ENCODE results near the gene PRR14L. TPM values are rescaled to one million over a fixed set of nuclear protein-coding genes. Genes with fewer than 3 reads are reported as not detected.

PRR14L gene
- total and polyA plus RNA-seq, 2 donors (not counting 3 experiments of a cell fraction or from before 2014, with no cell fraction given), result 13.1 to 53.8 TPM

GRCh38 chr22:31683181-31684105, 66.5 kb downstream of the PRR14L start:
- no peak for TF ChIP-seq MYC (IDR thresholded peaks at IDR 0.05; ENCODE audit: low read depth, low read length)
- no peak for TF ChIP-seq GATA2 (IDR thresholded peaks at IDR 0.05; ENCODE audit: insufficient read depth, insufficient read length, low read depth, low read length)
- no peak for TF ChIP-seq EZH2 (IDR thresholded peaks at IDR 0.05; ENCODE audit: borderline replicate concordance, low read depth, low read length, severe bottlenecking)
- TF ChIP-seq JUN (IDR thresholded peaks at IDR 0.05; ENCODE audit: borderline replicate concordance, insufficient read depth, insufficient read length, low read depth), result no peak
- no peak overlapping the region for H2AFZ ChIP-seq (ENCODE audit: low read depth, low read length)
- H3K9me3 ChIP-seq (replicated peaks; ENCODE audit: control insufficient read depth, insufficient read depth, low read length), result no peaks in the 10 kb centered on the region
- dilution Hi-C loops (cut with MboI; ENCODE audit: extremely low pct_ligation_motif_present, low sequenced_read_pairs) (no loop called here), intact Hi-C loops (cut with micrococcal nuclease) (no loop called here)
- FAIRE-seq (no peak), DNase-seq (ENCODE audit: low read depth, low spot score) (no peak)
- H3K27ac ChIP-seq (ENCODE audit: insufficient read depth, low read depth, low read length), result no peak overlapping the region
- H3K9ac ChIP-seq (replicated peaks; ENCODE audit: extremely low read depth, insufficient read depth, low read length), result no peak overlapping the region
- no peak overlapping the region for H3K4me2 ChIP-seq (ENCODE audit: insufficient read depth, low read length)
- H3K79me2 ChIP-seq (ENCODE audit: control insufficient read depth, insufficient read depth, low read length), result no peaks in the 10 kb centered on the region
- peaks cover 4 to 15% of the 10 kb centered on the region in 2 experiments for H3K36me3 ChIP-seq (ENCODE audit: control insufficient read depth in 2 of 2, extremely low read depth in 1 of 2, insufficient read depth in 2 of 2, low read length in 2 of 2)
- no peaks in the 10 kb centered on the region for H4K20me1 ChIP-seq (replicated peaks; ENCODE audit: control insufficient read depth, extremely low read depth, insufficient read depth, low read length)
- ChIA-PET POLR2A (no interaction called here), CTCF (interaction anchor here (1.0 to 4.2 kb wide), 2 partner anchors 15 to 18 kb away, joined by 3 to 20 read pairs; no protein-coding TSS in a partner anchor)
- H3K9me1 ChIP-seq (replicated peaks; ENCODE audit: control insufficient read depth, extremely low read depth, insufficient read depth, low read length), result no peaks in the 10 kb centered on the region
- no peaks in the 10 kb centered on the region for H3K27me3 ChIP-seq (ENCODE audit: control insufficient read depth in 2 of 2, insufficient read depth in 2 of 2, low read length in 2 of 2)
- H3K4me1 ChIP-seq (ENCODE audit: control insufficient read depth, extremely low read depth, insufficient read depth, low read length), result no peaks in the 10 kb centered on the region
- no TSS peak for BruUV-seq (replicated peaks)
- H3K4me3 ChIP-seq (replicated peaks in 1 of 3; ENCODE audit: insufficient read depth in 1 of 3, low read depth in 1 of 3, low read length in 3 of 3), result no peak overlapping the region

GRCh38 chr22:31682751-31683150, 67.2 kb downstream of the PRR14L start:
- intact Hi-C loops (cut with micrococcal nuclease) (no loop called here), dilution Hi-C loops (cut with MboI; ENCODE audit: extremely low pct_ligation_motif_present, low sequenced_read_pairs) (no loop called here)
- FAIRE-seq (no peak), DNase-seq (ENCODE audit: low read depth, low spot score) (no peak)
- H3K36me3 ChIP-seq (ENCODE audit: control insufficient read depth in 2 of 2, extremely low read depth in 1 of 2, insufficient read depth in 2 of 2, low read length in 2 of 2), result peaks cover 4 to 15% of the 10 kb centered on the region in 2 experiments
- BruUV-seq (replicated peaks), result no TSS peak
- H3K9me1 ChIP-seq (replicated peaks; ENCODE audit: control insufficient read depth, extremely low read depth, insufficient read depth, low read length), result no peaks in the 10 kb centered on the region
- no peak overlapping the region for H3K9ac ChIP-seq (replicated peaks; ENCODE audit: extremely low read depth, insufficient read depth, low read length)
- H3K79me2 ChIP-seq (ENCODE audit: control insufficient read depth, insufficient read depth, low read length), result no peaks in the 10 kb centered on the region
- no peak overlapping the region for H3K4me3 ChIP-seq (replicated peaks in 1 of 3; ENCODE audit: insufficient read depth in 1 of 3, low read depth in 1 of 3, low read length in 3 of 3)
- no peaks in the 10 kb centered on the region for H3K27me3 ChIP-seq (ENCODE audit: control insufficient read depth in 2 of 2, insufficient read depth in 2 of 2, low read length in 2 of 2)
- no peaks in the 10 kb centered on the region for H3K4me1 ChIP-seq (ENCODE audit: control insufficient read depth, extremely low read depth, insufficient read depth, low read length)
- ChIA-PET CTCF (interaction anchor here (1.0 to 4.2 kb wide), 2 partner anchors 15 to 17 kb away, joined by 3 to 20 read pairs; no protein-coding TSS in a partner anchor), POLR2A (no interaction called here)
- H3K9me3 ChIP-seq (replicated peaks; ENCODE audit: control insufficient read depth, insufficient read depth, low read length), result no peaks in the 10 kb centered on the region
- TF ChIP-seq EZH2 (IDR thresholded peaks at IDR 0.05; ENCODE audit: borderline replicate concordance, low read depth, low read length, severe bottlenecking) (no peak), MAX (IDR thresholded peaks at IDR 0.05; ENCODE audit: insufficient read depth, insufficient read length) (no peak), GATA2 (IDR thresholded peaks at IDR 0.05; ENCODE audit: insufficient read depth, insufficient read length, low read depth, low read length) (no peak), MYC (IDR thresholded peaks at IDR 0.05; ENCODE audit: low read depth, low read length) (no peak), POLR2AphosphoS5 (IDR thresholded peaks at IDR 0.05; ENCODE audit: insufficient read depth, low read depth, low read length) (no peak), JUN (IDR thresholded peaks at IDR 0.05; ENCODE audit: borderline replicate concordance, insufficient read depth, insufficient read length, low read depth) (no peak), POLR2A (IDR thresholded peaks at IDR 0.05; ENCODE audit: low read depth, low read length) (no peak), CTCF (IDR thresholded peaks at IDR 0.05; ENCODE audit: extremely low read depth in 1 of 2, insufficient read depth in 1 of 2, low read depth in 1 of 2, low read length in 2 of 2) (no peak), FOS (IDR thresholded peaks at IDR 0.05; ENCODE audit: borderline replicate concordance, insufficient read depth, low read length) (no peak)
- no peaks in the 10 kb centered on the region for H4K20me1 ChIP-seq (replicated peaks; ENCODE audit: control insufficient read depth, extremely low read depth, insufficient read depth, low read length)
- H3K27ac ChIP-seq (ENCODE audit: insufficient read depth, low read depth, low read length), result no peak overlapping the region
- H3K4me2 ChIP-seq (ENCODE audit: insufficient read depth, low read length), result no peak overlapping the region
- H2AFZ ChIP-seq (ENCODE audit: low read depth, low read length), result no peak overlapping the region

Data from endothelial cell of umbilical vein (primary cell).